ENCODE results near the gene SLC29A1. TPM values are rescaled to one million over a fixed set of nuclear protein-coding genes. Genes with fewer than 3 reads are reported as not detected.
A peak's percentile ranks its signal among the peaks of the same experiment; 100 is the strongest.

The SLC29A1 gene
- total RNA-seq, 1 donor = 23.6 TPM

DNA sequence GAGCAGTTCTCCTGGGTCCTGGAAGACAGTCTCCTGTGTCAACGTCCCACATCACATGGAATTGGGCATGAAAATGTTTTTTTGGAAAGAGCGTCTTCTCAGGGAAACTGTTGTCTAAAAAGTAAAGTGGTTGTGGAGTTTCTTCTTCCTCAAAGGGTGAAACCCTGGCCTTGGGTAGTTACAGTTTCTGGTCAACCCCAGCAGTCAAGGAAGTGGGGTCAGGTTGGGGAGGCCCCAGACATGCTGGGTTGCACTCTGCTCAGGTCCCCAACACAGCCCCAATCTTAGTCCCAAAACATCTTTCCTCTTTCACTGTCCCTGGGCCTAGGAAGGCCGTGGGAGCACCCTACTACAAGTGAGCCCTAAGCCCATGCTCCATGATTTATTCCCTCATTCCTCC is 43.0 kb downstream of the SLC29A1 start:
- DNase-seq (ENCODE audit: low read depth) = no peak
- TF ChIP-seq, protein P1, sequence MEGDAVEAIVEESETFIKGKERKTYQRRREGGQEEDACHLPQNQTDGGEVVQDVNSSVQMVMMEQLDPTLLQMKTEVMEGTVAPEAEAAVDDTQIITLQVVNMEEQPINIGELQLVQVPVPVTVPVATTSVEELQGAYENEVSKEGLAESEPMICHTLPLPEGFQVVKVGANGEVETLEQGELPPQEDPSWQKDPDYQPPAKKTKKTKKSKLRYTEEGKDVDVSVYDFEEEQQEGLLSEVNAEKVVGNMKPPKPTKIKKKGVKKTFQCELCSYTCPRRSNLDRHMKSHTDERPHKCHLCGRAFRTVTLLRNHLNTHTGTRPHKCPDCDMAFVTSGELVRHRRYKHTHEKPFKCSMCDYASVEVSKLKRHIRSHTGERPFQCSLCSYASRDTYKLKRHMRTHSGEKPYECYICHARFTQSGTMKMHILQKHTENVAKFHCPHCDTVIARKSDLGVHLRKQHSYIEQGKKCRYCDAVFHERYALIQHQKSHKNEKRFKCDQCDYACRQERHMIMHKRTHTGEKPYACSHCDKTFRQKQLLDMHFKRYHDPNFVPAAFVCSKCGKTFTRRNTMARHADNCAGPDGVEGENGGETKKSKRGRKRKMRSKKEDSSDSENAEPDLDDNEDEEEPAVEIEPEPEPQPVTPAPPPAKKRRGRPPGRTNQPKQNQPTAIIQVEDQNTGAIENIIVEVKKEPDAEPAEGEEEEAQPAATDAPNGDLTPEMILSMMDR (IDR thresholded peaks at IDR 0.05; ENCODE audit: insufficient read depth, low read length) = no peak
- H3K4me3 ChIP-seq (ENCODE audit: low read depth, low read length) = no peak overlapping the region

DNA sequence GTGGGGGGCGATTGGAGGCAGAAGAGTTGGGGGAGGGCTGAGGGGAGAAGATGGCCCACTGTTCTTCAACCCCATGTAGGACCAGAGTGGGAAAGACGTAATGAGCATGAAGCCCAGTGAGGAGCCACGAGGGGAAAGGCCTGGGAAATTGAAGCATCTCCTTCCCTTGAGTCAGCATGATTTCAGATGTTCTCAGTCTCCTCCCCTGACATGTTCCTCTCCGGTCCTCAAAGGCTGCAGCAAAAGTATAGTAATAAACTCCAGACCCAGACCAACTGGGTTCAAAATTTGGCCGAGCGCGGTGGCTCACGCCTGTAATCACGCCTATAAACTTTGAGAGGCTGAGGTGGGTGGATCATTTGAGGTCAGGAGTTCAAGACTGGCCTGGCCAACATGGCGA is 43.9 kb downstream of the SLC29A1 start:
- TF ChIP-seq, protein P1 (IDR thresholded peaks at IDR 0.05; ENCODE audit: insufficient read depth, low read length) = no peak
- DNase-seq (ENCODE audit: low read depth) = no peak
- H3K4me3 ChIP-seq (ENCODE audit: low read depth, low read length) = no peak overlapping the region

DNA sequence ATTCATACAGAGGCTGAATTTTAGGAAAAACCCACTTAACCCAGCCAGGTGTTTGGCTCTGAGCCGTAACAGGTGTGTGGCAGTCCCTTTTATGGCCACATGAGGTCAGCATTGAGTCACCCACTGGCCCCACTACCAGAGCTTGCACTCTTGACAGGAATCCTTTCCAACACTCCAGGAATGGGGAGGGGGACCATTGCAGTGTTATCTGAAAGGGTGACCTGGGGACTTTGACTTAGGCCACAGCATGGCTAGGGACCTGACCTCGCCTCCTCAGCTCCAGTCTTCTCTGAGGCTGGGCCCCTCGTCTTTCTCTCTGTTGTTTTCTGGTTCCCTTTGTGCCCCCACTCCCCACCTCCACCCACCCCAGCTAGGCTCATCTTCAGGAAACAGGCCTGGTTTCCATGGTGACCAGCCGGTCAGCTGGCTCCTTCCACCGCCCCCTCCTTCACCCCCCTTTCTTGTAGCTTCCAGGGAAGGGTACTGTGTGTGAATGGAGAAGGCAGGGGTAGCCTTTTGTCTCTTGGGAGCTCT is 44.8 kb downstream of the SLC29A1 start:
- peak; percentile 52 for DNase-seq (ENCODE audit: low read depth)
- no peak overlapping the region for H3K4me3 ChIP-seq (ENCODE audit: low read depth, low read length)
- TF ChIP-seq, protein P1 (IDR thresholded peaks at IDR 0.05; ENCODE audit: insufficient read depth, low read length) = peak; percentile 98

DNA sequence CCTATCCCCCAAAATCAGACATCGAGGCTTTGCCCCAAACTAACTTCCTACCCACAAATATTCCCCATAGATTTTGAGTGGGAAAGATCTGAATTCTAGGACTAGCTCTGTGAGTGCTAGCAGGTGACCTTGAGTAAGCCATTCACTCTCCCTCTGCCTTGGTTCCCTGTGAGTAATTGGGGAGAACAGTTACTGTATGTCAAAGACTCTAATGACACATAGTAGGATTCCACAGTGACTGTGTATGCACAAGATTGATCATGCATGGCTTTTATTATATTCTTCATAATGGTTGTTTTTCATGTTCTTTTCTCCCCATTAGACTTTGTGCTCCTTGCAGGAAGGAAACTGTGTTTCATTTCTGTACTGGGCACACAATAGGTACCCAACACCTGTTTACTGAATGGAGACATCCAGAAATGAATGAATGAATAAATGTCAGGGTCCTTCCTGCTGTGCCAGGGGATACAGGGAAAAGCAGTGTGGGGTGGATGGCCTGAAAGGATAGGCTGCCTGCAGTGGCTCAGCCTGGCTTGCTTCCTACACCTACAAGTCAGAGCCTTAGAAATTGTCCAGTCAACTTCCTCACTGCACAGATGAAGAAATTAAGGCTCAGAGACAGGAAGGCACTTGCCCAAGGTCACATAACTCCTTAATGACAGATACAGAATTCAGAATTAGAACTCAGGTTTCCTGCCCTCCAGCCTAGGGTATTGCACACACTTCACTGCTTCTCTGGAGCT is 46.0 kb downstream of the SLC29A1 start:
- TF ChIP-seq, protein P1 (IDR thresholded peaks at IDR 0.05; ENCODE audit: insufficient read depth, low read length) = no peak
- DNase-seq (ENCODE audit: low read depth) = no peak
- no peak overlapping the region for H3K4me3 ChIP-seq (ENCODE audit: low read depth, low read length)

DNA sequence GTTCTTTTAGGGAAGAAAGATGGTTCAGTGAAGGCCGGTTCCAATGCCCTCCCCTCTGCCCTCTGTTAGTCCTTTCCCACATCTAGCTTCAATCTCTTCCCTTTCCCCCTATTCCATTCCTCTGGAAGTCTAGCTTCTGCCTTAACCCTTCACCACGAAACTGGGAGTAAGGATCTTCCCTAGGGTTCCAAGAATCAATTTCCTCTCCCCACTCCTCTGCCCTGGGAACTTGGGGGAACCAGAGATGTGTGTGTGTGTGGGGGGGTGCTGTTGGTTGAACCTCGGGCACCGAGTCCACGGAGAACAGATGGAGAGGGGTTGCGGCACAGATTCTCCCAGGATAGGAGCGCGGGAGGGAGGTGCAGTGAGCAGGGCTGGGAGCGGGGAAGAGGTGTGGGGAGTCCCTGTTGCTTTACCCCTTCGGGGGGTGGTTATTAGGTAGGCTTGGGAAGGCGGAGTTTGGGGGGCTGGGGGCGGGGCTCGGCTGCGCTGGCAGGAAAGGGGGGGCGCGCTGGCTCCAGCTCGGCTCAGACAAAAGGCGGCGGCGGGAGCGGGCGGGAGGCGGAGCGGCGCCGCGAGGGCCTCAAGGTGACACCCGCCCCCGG is 46.6 kb downstream of the SLC29A1 start, which contains the start of gene TMEM151B:
TSS of gene TMEM151B (plus strand) at position 530 of the 605 bp plus-strand sequence. CDS start 293 bp downstream, outside the sequence.
- no peak within 1 kb of the TSS for H3K4me3 ChIP-seq (ENCODE audit: low read depth, low read length)
- DNase-seq (ENCODE audit: low read depth) = no peak
- TF ChIP-seq, protein P1 (IDR thresholded peaks at IDR 0.05; ENCODE audit: insufficient read depth, low read length) = no peak

DNA sequence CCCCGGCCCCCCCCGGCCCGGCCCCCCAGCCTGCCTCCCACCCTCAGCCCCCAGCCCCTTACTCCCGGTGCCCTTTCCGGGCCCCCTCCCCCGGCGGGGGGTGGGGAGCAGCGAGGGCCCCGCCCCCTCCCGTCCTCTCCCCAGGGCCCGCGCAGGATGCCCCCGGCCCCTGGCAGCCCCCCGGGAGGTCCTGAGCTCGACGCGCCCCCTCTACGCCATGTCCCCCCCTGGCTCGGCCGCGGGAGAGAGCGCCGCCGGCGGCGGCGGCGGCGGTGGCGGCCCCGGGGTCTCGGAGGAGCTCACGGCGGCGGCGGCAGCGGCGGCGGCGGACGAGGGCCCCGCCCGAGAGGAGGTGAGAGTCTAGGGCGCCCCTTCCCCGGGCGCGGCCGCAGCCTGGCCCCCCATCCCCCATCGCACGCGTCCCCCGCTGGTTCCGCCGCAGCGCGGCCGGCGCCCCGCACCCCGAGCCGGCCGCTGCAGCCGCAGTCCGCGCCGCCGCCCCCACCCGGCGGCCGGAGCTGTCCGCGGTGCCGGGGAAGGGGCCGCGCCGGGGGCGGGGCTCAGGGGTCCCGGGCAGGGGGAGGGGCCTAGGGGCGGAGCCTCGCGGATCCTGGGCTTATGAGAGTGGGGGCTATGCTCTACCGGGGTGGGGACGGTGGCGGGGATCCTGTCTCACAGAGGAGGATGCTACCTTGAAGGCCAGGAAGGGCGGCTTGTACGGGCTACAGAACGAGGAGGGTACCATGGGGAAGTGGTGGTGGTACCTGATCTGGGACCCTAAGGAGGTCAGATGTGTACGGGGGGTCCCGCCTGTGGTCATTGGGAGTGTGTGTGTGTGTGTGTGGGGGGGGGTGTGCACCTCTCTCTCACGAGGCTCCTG is 47.4 kb downstream of the SLC29A1 start:
- TF ChIP-seq, protein P1 (IDR thresholded peaks at IDR 0.05; ENCODE audit: insufficient read depth, low read length) = no peak
- no peak for DNase-seq (ENCODE audit: low read depth)
- no peak overlapping the region for H3K4me3 ChIP-seq (ENCODE audit: low read depth, low read length)

Measured in fibroblast of the aortic adventitia (primary cell).